Right atrium auricular region (tissue), 2 donors: ENCODE measurements around the gene UBE2J1. TPM values are rescaled to one million over a fixed set of nuclear protein-coding genes. Genes with fewer than 3 reads are reported as not detected.

Experiments used
- DNase-seq: peaks from one replicate; pipeline ENCODE4 v3.0.0-alpha.2; 2019; ENCODE audit warnings: low spot score
- H3K27ac ChIP-seq, 2 donors: fragments of 200-600 bp; sonication (generic); 1 replicate in 1 of 2; 2 replicates in 1 of 2; pipeline ENCODE4 v1.5.1; 2016 to 2019
- H3K27me3 ChIP-seq, 2 donors: fragments of 200-600 bp; sonication (generic); one replicate each; pipeline versions ENCODE4 v1.5.1 to v1.6.0; 2017 to 2019
- H3K36me3 ChIP-seq: fragments of 200-600 bp; sonication (generic); one replicate; pipeline ENCODE4 v1.5.1; 2016
- H3K4me1 ChIP-seq, 2 donors: fragments of 200-600 bp; sonication (generic); one replicate each; pipeline versions ENCODE4 v1.5.1 to v1.6.0; 2017 to 2019
- H3K4me3 ChIP-seq, 2 donors: fragments of 200-600 bp; sonication (generic); 1 replicate in 1 of 2; 2 replicates in 1 of 2; pipeline ENCODE4 v1.5.1; 2017 to 2019; ENCODE audit warnings: mild to moderate bottlenecking in 1 of 2, moderate library complexity in 1 of 2
- H3K9me3 ChIP-seq, 2 donors: fragments of 200-600 bp; sonication (generic); one replicate each; pipeline ENCODE4 v1.5.1; 2019
- CTCF ChIP-seq, 2 donors: fragments of 200-600 bp; sonication (generic); IDR thresholded peaks; one replicate each; pipeline ENCODE4 v1.5.1; 2019; ENCODE audit warnings: antibody characterized with exemption in 2 of 2
- total RNA-seq, 2 donors: library from RNA; depleted of rRNA; stranded (reverse); fragments of >200 nt; gene quantifications; one replicate each; pipeline ENCODE4 v1.1.0, GENCODE V29; 2016

Gene UBE2J1
- total RNA-seq, 2 donors from 2014 or later, result 13.8 to 15.6 TPM

- no peak for DNase-seq
- Histone ChIP-seq H3K36me3 (no peaks in the 10 kb centered on the region), H3K27me3 (no peaks in the 10 kb centered on the region), H3K4me3 (no peak overlapping the region), H3K27ac (no peak overlapping the region), H3K9me3 (no peaks in the 10 kb centered on the region), H3K4me1 (no peaks in the 10 kb centered on the region)
- no peak for TF ChIP-seq CTCF (IDR thresholded peaks at IDR 0.05)
These were observed 67.4 kb downstream of the UBE2J1 start for GRCh38 chr6:89284963-89285735.

- TF ChIP-seq CTCF (IDR thresholded peaks at IDR 0.05), result no peak
- Histone ChIP-seq H3K36me3 (no peaks in the 10 kb centered on the region), H3K27me3 (no peaks in the 10 kb centered on the region), H3K4me3 (no peak overlapping the region), H3K4me1 (no peaks in the 10 kb centered on the region), H3K27ac (no peak overlapping the region), H3K9me3 (no peaks in the 10 kb centered on the region)
- no peak for DNase-seq
These were observed 68.4 kb downstream of the UBE2J1 start for GRCh38 chr6:89284081-89284480.

GRCh38 chr6:89282749-89283148 lies 69.8 kb downstream of the UBE2J1 start:
- H3K4me1 ChIP-seq, result no peaks in the 10 kb centered on the region
- H3K36me3 ChIP-seq, result no peaks in the 10 kb centered on the region
- no peaks in the 10 kb centered on the region for H3K9me3 ChIP-seq
- H3K27me3 ChIP-seq, result no peaks in the 10 kb centered on the region
- no peak for TF ChIP-seq CTCF (IDR thresholded peaks at IDR 0.05)
- DNase-seq, result no peak
- no peak overlapping the region for H3K27ac ChIP-seq
- no peak overlapping the region for H3K4me3 ChIP-seq

- H3K4me3 ChIP-seq, result no peak overlapping the region
- no peaks in the 10 kb centered on the region for H3K9me3 ChIP-seq
- H3K27me3 ChIP-seq, result no peaks in the 10 kb centered on the region
- H3K4me1 ChIP-seq, result no peaks in the 10 kb centered on the region
- no peak for DNase-seq
- peak in 1 of 2 donors; percentile 19 for TF ChIP-seq CTCF (IDR thresholded peaks at IDR 0.05)
- H3K36me3 ChIP-seq, result no peaks in the 10 kb centered on the region
- no peak overlapping the region for H3K27ac ChIP-seq
These were observed 70.7 kb downstream of the UBE2J1 start for GRCh38 chr6:89281779-89282246.

- no peaks in the 10 kb centered on the region for H3K9me3 ChIP-seq
- H3K4me1 ChIP-seq, result peaks cover 0 to 4% of the 10 kb centered on the region in 2 donors
- H3K4me3 ChIP-seq, result no peak overlapping the region
- no peak overlapping the region for H3K27ac ChIP-seq
- no peak for TF ChIP-seq CTCF (IDR thresholded peaks at IDR 0.05)
- no peak for DNase-seq
- H3K27me3 ChIP-seq, result no peaks in the 10 kb centered on the region
- H3K36me3 ChIP-seq, result no peaks in the 10 kb centered on the region
These were observed 73.6 kb downstream of the UBE2J1 start for GRCh38 chr6:89278956-89279355.

Other genes starting within 250 kb of the UBE2J1 start
- gene SRSF12, start 234.7 kb downstream of the UBE2J1 start, total RNA-seq, result under 1 TPM in 1 of 2 donors, not detected in 1; 0.75 TPM
- 10 to 100 TPM; 13.3 to 15.5 TPM for gene PM20D2, start 206.7 kb downstream of the UBE2J1 start, total RNA-seq
- gene GABRR1, start 135.4 kb downstream of the UBE2J1 start, total RNA-seq, result under 1 TPM in 1 of 2 donors, not detected in 1; 0.24 TPM
- gene GABRR2, start 37.4 kb downstream of the UBE2J1 start, total RNA-seq, result under 1 TPM; 0.33 to 0.35 TPM
- 10 to 100 TPM; 56.4 to 98.0 TPM for gene RRAGD, start 59.6 kb upstream of the UBE2J1 start, total RNA-seq
- gene ANKRD6, start 80.4 kb upstream of the UBE2J1 start, total RNA-seq, result 10 to 100 TPM in 1 of 2 donors, 1 to 10 TPM in 1; 9.2 to 12.3 TPM